ENCODE measurements around the gene PA2G4.

- TF ChIP-seq POLR2A (IDR thresholded peaks at IDR 0.05; ENCODE audit: low read depth, low read length) (no peak), POLR2AphosphoS5 (IDR thresholded peaks at IDR 0.05; ENCODE audit: low read depth, low read length) (no peak), TAF1 (IDR thresholded peaks at IDR 0.05; ENCODE audit: borderline replicate concordance, low read depth, low read length) (no peak)
These were observed 56.7 kb downstream of the PA2G4 start for GRCh38 chr12:56160894-56161689.

Data from GM12892 (cell line).